BLaER1 (cell line): ENCODE results near the gene ETV1.
A peak's percentile ranks its signal among the peaks of the same experiment; 100 is the strongest.

Experiments used
- H3K27ac ChIP-seq: shearing (Covaris generic); formaldehyde crosslinking; 2 replicates; pipeline ENCODE4 v1.8.1; 2022
- H3K27me3 ChIP-seq: shearing (Covaris generic); formaldehyde crosslinking; 2 replicates; pipeline ENCODE4 v1.8.1; 2022
- H3K36me3 ChIP-seq: shearing (Covaris generic); formaldehyde crosslinking; 2 replicates; pipeline ENCODE4 v1.8.1; 2022
- H3K4me1 ChIP-seq: shearing (Covaris generic); formaldehyde crosslinking; 2 replicates; pipeline ENCODE4 v1.8.1; 2022
- H3K4me2 ChIP-seq: shearing (Covaris generic); formaldehyde crosslinking; 2 replicates; pipeline ENCODE4 v1.8.1; 2022
- H3K4me3 ChIP-seq: shearing (Covaris generic); formaldehyde crosslinking; 2 replicates; pipeline ENCODE4 v1.8.1; 2022
- H3K9ac ChIP-seq: shearing (Covaris generic); formaldehyde crosslinking; 2 replicates; pipeline ENCODE4 v1.8.1; 2022
- H3K9me3 ChIP-seq: shearing (Covaris generic); formaldehyde crosslinking; 2 replicates; pipeline ENCODE4 v1.8.1; 2022
- H4K20me1 ChIP-seq: shearing (Covaris generic); formaldehyde crosslinking; 2 replicates; pipeline ENCODE4 v1.8.1; 2022
- Cebpa-rat ChIP-seq: shearing (Covaris generic); IDR thresholded peaks from 2 replicates; pipeline ENCODE4 v1.8.1; 2022

ETV1 gene

GRCh38 chr7:13872709-13873108 is 116.8 kb downstream of the ETV1 start:
- Histone ChIP-seq H4K20me1 (no peaks in the 10 kb centered on the region), H3K4me2 (no peak overlapping the region), H3K27me3 (no peaks in the 10 kb centered on the region), H3K4me3 (no peak overlapping the region), H3K4me1 (no peaks in the 10 kb centered on the region), H3K27ac (no peak overlapping the region), H3K9ac (no peak overlapping the region), H3K36me3 (no peaks in the 10 kb centered on the region), H3K9me3 (no peaks in the 10 kb centered on the region)
- TF ChIP-seq Cebpa-rat: no peak

- no peaks in the 10 kb centered on the region for H4K20me1 ChIP-seq
- no peaks in the 10 kb centered on the region for H3K4me1 ChIP-seq
- H3K27me3 ChIP-seq: no peaks in the 10 kb centered on the region
- H3K9me3 ChIP-seq: no peaks in the 10 kb centered on the region
- no peaks in the 10 kb centered on the region for H3K36me3 ChIP-seq
- TF ChIP-seq Cebpa-rat: no peak
- H3K9ac ChIP-seq: no peak overlapping the region
- H3K27ac ChIP-seq: no peak overlapping the region
- H3K4me3 ChIP-seq: no peak overlapping the region
- no peak overlapping the region for H3K4me2 ChIP-seq
These were observed 118.5 kb downstream of the ETV1 start for GRCh38 chr7:13871008-13871407.

GRCh38 chr7:13860734-13861133 is 128.7 kb downstream of the ETV1 start:
- Histone ChIP-seq H4K20me1 (no peaks in the 10 kb centered on the region), H3K4me2 (no peak overlapping the region), H3K36me3 (no peaks in the 10 kb centered on the region), H3K9ac (no peak overlapping the region), H3K9me3 (no peaks in the 10 kb centered on the region), H3K4me3 (no peak overlapping the region), H3K27me3 (no peaks in the 10 kb centered on the region), H3K4me1 (no peaks in the 10 kb centered on the region), H3K27ac (no peak overlapping the region)
- TF ChIP-seq Cebpa-rat: no peak

GRCh38 chr7:13856012-13856411 is 133.5 kb downstream of the ETV1 start:
- Histone ChIP-seq H3K4me1 (no peaks in the 10 kb centered on the region), H3K4me3 (no peak overlapping the region), H3K27me3 (no peaks in the 10 kb centered on the region), H3K27ac (no peak overlapping the region), H3K4me2 (no peak overlapping the region), H3K9ac (no peak overlapping the region), H4K20me1 (no peaks in the 10 kb centered on the region), H3K9me3 (no peaks in the 10 kb centered on the region), H3K36me3 (no peaks in the 10 kb centered on the region)
- TF ChIP-seq Cebpa-rat: no peak

GRCh38 chr7:13852281-13852968 is 137.0 kb downstream of the ETV1 start:
- no peak overlapping the region for H3K4me3 ChIP-seq
- H3K9ac ChIP-seq: no peak overlapping the region
- H4K20me1 ChIP-seq: no peaks in the 10 kb centered on the region
- no peaks in the 10 kb centered on the region for H3K9me3 ChIP-seq
- H3K27me3 ChIP-seq: no peaks in the 10 kb centered on the region
- H3K4me1 ChIP-seq: peaks cover 16% of the 10 kb centered on the region
- no peaks in the 10 kb centered on the region for H3K36me3 ChIP-seq
- TF ChIP-seq Cebpa-rat: no peak
- no peak overlapping the region for H3K4me2 ChIP-seq
- no peak overlapping the region for H3K27ac ChIP-seq

GRCh38 chr7:13851736-13852135 is 137.7 kb downstream of the ETV1 start:
- no peak overlapping the region for H3K27ac ChIP-seq
- no peak for TF ChIP-seq Cebpa-rat
- H3K9ac ChIP-seq: no peak overlapping the region
- no peaks in the 10 kb centered on the region for H3K27me3 ChIP-seq
- H4K20me1 ChIP-seq: no peaks in the 10 kb centered on the region
- H3K4me1 ChIP-seq: peaks cover 17% of the 10 kb centered on the region
- no peaks in the 10 kb centered on the region for H3K9me3 ChIP-seq
- H3K4me3 ChIP-seq: no peak overlapping the region
- no peaks in the 10 kb centered on the region for H3K36me3 ChIP-seq
- H3K4me2 ChIP-seq: no peak overlapping the region

GRCh38 chr7:13850185-13850752 is 139.2 kb downstream of the ETV1 start:
- no peaks in the 10 kb centered on the region for H3K36me3 ChIP-seq
- no peaks in the 10 kb centered on the region for H3K9me3 ChIP-seq
- TF ChIP-seq Cebpa-rat: no peak
- no peak overlapping the region for H3K4me3 ChIP-seq
- H3K4me2 ChIP-seq: peak overlapping the region; percentile 37
- peaks cover 22% of the 10 kb centered on the region for H3K4me1 ChIP-seq
- H3K27me3 ChIP-seq: no peaks in the 10 kb centered on the region
- no peak overlapping the region for H3K27ac ChIP-seq
- no peak overlapping the region for H3K9ac ChIP-seq
- no peaks in the 10 kb centered on the region for H4K20me1 ChIP-seq

GRCh38 chr7:13849163-13849892 is 140.1 kb downstream of the ETV1 start:
- H3K9ac ChIP-seq: no peak overlapping the region
- H3K27ac ChIP-seq: no peak overlapping the region
- TF ChIP-seq Cebpa-rat: no peak
- peak overlapping the region; percentile 37 for H3K4me2 ChIP-seq
- H4K20me1 ChIP-seq: no peaks in the 10 kb centered on the region
- no peaks in the 10 kb centered on the region for H3K9me3 ChIP-seq
- H3K4me3 ChIP-seq: no peak overlapping the region
- H3K4me1 ChIP-seq: peaks cover 22% of the 10 kb centered on the region
- no peaks in the 10 kb centered on the region for H3K27me3 ChIP-seq
- no peaks in the 10 kb centered on the region for H3K36me3 ChIP-seq

- Histone ChIP-seq H3K9me3 (no peaks in the 10 kb centered on the region), H3K27ac (no peak overlapping the region), H3K27me3 (no peaks in the 10 kb centered on the region), H4K20me1 (no peaks in the 10 kb centered on the region), H3K4me2 (no peak overlapping the region), H3K4me3 (no peak overlapping the region), H3K36me3 (no peaks in the 10 kb centered on the region), H3K9ac (no peak overlapping the region), H3K4me1 (peaks cover 22% of the 10 kb centered on the region)
- no peak for TF ChIP-seq Cebpa-rat
These were observed 140.8 kb downstream of the ETV1 start for GRCh38 chr7:13848681-13849131.

- no peak overlapping the region for H3K27ac ChIP-seq
- H3K4me2 ChIP-seq: peak overlapping the region; percentile 21; the same call in 1 of the 2 replicates
- no peak overlapping the region for H3K9ac ChIP-seq
- no peak for TF ChIP-seq Cebpa-rat
- no peaks in the 10 kb centered on the region for H3K27me3 ChIP-seq
- no peaks in the 10 kb centered on the region for H3K36me3 ChIP-seq
- H3K4me1 ChIP-seq: peaks cover 22% of the 10 kb centered on the region
- H4K20me1 ChIP-seq: no peaks in the 10 kb centered on the region
- no peak overlapping the region for H3K4me3 ChIP-seq
- H3K9me3 ChIP-seq: no peaks in the 10 kb centered on the region
These were observed 143.1 kb downstream of the ETV1 start for GRCh38 chr7:13846386-13846785.
